ENCODE measurements around the gene SPEF2.
A peak's percentile ranks its signal among the peaks of the same experiment; 100 is the strongest.
"Not testable (repeated sequence)": the region's sequence is repeated elsewhere in the genome, so short reads cannot be mapped to it uniquely, and the experiment has no call there.

Gene SPEF2

DNA sequence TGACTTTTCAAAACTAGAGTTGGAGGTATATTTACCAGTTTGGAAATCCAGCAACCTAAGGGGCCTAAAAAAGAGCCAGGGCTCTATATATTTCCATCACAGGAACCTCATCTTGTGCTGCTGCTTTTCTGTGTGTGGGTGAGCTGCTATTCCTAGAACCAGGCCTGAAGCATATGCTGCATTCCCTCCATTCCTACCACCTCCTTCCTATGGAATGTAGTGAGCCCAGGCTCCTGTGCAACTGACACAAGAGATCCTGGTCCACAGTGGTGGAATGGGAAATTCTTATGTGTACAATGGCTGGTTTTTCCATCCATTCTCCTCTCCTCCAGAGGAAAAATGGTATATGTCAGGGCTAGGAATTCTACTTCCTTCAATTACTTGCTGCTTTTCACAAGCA is 39.1 kb downstream of the SPEF2 start:
- DNase-seq = no peak

DNA sequence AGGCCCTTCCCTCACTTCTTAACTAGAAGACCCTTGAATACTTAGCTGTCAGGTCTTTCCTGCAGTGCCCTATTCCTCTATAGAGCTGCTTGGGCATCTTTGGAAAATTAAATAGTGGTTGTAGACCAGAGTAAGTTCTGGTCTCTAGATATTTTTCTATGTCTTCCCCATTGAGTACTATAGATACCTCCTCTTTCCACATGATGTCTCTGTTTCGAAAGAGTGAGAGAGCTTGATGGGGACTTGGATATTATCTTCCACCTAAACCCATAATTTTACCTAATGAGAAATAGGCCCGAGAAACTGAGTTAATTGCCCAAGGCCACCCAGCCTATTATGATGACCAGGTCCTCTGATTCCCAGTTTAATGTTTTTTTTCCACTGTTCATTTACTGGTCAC is 40.2 kb downstream of the SPEF2 start:
- no peak for DNase-seq

DNA sequence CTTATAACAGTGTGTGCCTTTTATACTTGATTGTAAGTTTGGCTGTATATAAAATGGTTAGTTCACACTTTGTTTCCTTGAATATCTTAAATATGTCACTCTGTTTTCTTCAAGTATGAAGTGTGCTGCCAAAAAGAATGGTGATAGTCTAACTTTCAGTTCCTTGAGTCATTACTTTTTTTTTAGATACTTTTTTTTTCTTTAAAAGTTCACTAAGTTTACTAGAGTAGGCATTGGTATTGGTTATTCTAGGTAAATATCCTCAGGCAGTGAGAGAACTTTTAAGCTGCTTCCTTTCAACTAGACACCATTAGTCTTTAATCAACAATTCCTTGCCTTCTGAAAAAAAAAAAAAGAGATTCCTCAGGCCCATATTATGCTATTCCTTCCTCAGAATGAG is 41.9 kb downstream of the SPEF2 start:
- no peak for DNase-seq

DNA sequence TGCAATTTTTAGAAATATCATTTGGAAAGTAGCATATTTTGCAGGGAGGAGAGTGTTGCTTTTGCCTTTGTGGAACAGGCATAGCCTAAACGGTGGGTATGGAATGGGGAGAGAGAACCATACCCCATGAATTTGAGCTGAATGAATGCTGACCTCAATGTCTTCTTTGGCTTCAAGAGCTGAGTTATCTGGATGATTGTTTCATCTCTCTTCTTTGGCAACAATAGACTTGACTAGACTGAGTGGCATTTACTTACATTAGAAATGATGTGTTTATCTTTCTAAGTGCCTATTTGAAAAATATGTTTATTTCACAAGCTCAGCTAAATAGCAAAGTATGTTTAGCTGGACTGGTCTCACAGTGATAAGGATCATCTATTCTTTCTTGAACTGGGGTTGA is 42.8 kb downstream of the SPEF2 start:
- DNase-seq = no peak

DNA sequence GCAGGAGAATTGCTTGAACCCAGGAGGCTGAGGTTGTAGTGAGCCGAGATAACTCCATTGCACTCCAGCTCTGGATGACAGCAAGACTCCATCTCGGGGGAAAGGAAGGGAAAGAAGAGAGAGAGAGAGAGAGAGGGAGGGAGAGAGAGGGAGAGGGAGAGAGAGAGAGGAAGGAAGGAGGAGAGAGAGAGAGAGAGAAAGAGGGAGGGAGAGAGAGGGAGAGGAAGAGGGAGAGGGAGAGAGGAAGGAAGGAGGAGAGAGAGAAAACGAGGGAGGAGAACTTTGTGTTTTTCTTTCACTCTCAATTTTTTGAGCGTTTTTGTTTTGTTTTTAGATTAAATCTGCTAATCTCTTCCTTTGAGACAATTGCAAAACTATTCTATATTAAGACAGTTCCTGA is 46.9 kb downstream of the SPEF2 start:
- no peak for DNase-seq

DNA sequence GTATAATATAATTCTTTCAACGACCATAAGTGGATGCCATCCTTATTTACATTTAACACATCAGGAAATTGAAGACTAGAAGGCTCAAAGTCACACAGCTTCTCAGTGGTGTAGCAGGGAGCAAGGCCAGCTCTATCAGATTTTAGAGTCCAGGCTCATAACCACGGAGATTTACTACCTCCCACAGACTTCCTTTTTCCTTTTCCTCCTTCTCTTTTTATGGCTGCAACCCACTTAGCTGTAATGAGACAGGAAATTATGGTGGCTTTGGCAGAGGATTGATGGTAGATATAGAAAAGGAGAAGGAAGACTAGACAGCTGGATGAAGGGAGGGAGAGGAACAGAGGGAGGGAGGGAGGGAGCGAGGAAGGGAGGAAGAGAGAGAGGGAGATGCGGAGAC is 47.4 kb downstream of the SPEF2 start:
- no peak for DNase-seq

DNA sequence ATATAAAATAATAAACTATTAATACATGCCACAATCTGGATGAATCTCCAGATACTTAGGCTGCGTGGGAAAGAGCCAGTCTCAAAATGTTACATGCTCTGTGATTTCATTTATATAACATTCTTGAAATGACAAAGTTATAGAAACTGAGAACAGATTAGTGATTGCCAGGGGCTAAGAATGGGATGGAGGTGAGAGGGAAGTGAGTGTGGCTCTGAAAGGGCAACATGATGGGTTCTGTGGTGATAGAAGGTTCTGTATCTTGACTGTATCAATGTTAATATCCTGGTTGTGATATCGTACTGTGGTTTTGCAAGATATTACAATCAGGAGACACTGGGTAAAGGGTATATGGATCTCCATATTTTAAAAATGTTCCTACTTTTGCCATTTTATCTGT is 50.7 kb downstream of the SPEF2 start:
- DNase-seq = no peak

DNA sequence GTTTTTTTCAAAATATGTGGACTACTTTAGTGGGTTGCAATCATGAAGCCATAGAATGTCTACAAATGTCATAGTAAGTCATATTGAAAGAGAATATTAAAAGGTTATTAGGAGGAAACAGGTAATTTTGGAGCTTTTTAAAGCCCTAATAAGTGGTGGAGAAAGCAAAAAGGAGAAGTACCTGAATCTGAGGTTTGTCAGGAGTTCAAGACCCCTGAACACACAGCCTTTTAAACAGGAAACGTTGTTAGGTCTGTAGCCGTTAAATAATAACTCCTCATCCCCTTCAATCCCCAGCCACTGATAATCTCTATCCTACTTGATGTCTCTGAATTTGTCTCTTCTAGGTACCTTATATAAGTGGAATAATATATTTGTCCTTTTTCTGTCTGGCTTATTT is 51.1 kb downstream of the SPEF2 start:
- DNase-seq = no peak

DNA sequence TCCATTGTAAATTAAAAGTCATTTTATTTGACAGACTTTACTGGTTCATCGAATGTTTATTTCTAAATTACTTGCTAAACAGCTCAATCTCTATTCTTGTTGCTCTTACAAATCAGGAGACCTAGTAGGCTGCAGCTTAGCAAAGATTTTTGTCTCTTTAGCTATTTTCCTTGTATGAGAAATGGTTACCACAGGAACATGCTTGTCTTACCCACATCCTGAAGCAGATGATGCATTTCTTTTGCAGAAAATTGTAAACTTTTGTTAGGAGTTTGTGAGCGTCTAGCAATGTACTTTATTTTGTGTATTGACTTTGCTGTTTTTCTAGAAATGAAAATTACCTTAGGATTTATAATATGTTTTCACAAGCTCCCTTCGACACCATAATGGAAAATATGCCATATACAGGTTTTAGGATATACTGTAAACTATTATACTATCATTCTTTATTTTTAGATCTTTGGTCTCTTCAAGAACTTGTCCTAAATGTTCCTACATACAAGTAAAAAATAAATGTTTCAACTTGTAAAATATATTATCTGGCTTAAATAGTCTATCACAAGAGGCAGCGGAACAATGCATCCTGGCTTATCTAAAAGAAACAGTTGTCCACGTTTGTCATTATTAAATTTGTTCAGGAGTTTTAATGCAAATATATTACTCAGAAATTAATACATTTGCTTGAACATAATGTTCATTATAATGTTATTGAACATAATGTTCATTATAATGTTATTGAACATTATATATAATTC is 54.1 kb downstream of the SPEF2 start:
- no peak for DNase-seq

DNA sequence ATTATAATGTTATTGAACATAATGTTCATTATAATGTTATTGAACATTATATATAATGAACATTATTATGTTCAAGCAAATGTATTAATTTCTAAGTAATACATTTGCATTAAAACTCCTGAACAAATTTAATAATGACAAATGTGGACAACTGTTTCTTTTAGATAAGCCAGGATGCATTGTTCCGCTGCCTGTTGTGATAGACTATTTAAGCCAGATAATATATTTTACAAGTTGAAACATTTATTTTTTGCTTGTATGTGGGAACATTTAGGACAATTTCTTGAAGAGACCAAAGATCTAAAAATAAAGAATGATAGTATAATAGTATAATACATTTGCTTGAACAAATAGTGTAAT is 54.6 kb downstream of the SPEF2 start:
- DNase-seq = not testable (repeated sequence)

DNA sequence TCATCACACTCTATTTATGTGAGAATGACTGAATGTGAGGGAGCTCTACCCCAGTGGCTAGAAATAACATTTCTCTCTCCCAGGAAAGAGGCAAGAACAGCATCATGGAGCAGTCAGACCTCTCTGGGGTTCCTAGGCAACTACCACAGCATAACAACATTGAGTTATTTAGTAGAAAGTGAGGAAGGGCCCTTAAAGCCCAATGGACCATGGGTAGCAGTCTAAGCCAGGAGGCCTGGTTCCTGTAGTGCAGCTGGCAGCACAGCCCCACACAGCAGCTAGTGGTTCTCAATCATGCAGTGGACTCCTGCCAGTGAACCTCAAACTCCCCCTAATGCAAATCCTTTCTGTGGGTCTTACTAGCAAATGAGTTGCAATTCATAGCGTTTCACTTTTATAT is 55.3 kb downstream of the SPEF2 start:
- peak; percentile 24 for DNase-seq

DNA sequence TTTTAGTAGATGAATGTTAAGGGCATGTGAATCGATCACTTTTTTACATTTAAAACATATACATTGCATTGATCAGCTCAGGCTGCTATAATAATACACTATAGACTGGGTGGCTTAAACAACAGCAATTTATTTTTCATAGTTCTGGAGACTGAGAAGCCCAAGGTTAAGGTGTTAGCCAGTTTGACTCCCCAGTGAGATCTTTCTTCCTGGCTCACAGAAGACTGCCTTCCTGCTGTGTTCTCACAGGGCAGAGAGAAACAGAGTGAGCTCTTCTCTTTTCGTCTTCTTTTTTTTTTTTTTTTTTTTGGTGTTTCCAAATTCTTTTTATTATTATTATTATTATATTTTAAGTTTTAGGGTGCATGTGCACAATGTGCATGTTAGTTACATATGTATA is 56.4 kb downstream of the SPEF2 start:
- no peak for DNase-seq

DNA sequence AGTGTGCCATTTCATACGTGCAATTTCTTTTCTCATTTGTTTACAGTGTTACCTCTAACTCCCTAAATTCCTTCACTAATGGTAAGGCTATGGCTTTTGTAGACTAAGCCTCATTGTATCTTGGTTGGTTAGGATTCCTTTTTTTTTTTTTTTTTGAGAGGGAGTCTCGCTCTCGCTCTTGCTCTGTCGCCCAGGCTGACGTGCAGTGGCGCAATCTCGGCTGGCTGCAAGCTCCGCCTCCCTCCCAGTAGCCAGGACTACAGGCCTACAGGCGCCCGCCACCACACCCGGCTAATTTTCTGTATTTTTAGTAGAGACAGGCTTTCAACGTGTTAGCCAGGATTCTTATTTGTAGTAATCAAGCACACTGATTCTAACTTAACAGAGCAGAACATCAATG is 57.7 kb downstream of the SPEF2 start:
- DNase-seq = no peak

DNA sequence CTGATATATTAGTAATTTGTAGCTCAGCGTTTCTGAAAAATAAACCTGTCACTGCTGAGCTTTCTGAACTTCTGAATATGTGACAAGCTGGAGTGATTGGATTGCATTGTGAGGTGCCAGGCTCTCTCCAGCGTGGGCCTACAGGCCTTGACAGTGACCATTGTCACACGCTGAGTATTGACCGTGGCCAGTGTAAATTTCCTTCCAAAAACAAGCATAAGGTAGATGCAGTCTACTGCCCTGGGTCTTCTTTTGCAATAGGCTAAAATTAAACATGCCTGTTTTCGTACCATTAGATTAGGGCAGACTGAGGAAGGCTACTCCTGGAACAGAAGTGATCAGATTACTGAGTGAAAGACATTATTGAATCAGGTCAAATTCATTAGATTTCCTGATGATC is 60.2 kb downstream of the SPEF2 start:
- DNase-seq = no peak

DNA sequence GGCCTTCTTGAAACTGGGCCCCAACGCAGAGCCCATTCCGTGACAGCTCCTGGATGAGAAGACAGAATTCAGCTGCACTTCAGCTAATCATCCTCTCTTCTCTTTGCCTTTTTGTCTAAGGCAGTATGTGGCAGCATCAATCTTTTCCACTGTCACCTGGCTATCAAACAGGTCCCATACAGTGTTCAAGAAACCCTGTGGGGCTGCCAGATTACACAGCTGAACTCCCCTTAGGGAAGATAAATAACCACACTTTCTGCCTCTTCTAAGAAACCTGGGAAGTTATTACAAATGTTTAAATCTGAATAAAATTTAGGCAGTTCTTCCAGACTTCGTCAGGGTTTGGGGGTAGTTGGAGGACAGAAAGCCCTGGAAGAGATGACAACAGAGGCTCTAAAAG is 61.0 kb downstream of the SPEF2 start:
- DNase-seq = no peak

DNA sequence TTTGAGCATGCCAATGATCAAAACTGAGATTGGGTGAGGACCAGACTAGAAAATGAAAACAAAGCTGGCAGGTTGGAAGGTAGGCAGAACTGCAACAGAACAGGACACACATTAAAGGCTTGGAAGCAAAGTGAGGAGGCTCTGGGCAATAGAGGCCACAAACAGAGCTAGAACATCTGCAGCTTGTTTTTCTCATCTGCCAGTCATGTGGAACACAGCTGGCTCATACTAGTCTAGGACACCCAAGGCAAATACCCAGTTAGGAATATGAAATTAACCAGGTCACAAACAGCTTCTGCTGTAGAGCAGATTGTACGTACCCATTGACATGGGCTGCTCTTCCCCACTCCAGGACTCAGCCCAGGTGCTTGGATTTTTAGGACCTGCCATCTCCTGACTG is 61.7 kb downstream of the SPEF2 start:
- no peak for DNase-seq

DNA sequence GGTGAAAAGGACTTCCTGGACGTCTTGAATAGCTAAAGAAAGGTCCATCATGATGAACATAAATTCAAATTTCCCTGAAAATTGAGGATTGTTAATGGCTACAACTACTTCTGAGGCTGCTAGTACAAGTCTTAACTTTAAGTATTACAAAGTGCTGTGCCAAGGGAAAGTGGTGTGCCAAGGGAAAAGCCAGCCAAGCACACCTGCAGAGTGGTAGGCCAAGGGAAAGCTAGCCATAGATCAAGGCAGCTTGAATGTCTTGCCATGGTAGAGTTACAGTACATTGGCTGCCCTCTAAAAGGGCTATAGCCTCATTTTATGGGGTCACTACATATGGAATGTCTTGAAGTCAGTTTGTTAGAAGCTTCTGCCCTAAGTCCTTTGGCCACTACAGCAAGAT is 64.2 kb downstream of the SPEF2 start:
- no peak for DNase-seq

DNA sequence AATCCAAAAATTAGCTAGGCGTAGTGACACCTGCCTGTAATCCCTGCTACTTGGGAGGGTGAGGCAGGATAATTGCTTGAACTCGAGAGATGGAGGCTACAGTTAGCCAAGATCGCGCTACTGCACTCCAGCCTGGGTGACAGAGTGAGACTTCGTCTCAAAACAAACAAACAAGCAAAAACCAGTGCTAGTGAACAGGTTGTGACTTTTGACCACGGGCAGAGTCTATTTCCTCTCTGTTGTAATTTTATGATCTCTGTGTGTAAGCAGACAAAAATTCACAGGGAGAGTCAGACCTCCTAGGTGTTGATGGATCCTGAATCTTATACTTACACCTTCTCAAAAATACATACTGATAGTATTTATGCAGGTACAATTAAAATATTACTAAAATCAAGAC is 65.8 kb downstream of the SPEF2 start:
- no peak for DNase-seq

DNA sequence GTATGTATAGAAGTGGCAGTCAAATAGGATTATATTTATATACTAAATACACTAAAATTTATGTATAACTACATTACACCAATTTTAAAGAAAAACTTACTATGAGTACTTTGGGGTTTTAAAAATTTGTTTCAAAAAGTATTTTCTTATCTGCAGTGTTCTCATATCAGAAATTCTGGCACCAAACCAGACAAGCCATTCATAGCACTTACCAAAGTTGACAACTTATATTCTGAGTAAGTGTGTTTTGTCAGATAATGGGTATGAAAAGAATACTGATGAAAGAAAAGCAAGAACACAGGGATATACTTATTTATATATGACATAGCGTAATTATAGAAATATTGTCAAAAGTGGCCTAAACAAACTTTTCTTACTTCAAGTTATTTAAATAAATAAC is 67.5 kb downstream of the SPEF2 start:
- DNase-seq = no peak

DNA sequence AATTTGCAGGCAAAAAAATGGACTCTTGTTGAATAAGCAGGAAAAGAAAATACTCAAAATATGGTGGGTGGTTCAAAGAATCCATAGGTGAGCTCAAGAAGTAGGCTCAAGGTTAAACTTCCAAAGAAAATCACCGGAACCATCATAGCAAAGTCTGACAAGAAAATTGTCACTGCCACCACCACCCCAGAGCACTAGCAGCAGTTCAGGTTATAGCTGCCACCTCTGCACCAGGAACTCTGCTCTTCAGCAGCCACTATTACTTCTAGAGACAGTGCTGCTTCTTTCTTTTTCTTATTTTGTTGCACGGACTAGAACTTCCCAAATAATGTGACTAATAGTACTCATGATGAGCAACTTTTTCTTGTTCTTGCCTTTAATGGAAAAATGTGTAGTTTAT is 70.3 kb downstream of the SPEF2 start:
- no peak for DNase-seq

DNA sequence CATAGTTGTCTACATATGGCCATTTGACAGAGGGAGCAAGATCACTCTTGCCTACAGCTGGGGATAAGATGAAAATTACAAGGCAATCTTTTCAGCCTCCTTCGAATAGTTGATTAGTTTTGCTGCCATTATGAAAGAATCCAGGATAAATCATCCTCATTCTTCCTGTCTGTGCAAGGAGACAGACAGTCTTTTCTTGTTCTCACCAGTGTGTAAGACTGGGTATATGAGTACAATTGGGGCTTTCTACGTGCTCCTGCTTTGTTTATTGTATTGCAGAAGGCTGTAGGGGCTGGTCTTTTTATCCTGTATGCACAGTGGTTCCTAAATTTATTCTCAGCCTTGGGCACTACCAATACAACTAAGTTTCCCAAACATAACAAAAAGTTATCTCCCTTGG is 76.8 kb downstream of the SPEF2 start:
- DNase-seq = no peak

DNA sequence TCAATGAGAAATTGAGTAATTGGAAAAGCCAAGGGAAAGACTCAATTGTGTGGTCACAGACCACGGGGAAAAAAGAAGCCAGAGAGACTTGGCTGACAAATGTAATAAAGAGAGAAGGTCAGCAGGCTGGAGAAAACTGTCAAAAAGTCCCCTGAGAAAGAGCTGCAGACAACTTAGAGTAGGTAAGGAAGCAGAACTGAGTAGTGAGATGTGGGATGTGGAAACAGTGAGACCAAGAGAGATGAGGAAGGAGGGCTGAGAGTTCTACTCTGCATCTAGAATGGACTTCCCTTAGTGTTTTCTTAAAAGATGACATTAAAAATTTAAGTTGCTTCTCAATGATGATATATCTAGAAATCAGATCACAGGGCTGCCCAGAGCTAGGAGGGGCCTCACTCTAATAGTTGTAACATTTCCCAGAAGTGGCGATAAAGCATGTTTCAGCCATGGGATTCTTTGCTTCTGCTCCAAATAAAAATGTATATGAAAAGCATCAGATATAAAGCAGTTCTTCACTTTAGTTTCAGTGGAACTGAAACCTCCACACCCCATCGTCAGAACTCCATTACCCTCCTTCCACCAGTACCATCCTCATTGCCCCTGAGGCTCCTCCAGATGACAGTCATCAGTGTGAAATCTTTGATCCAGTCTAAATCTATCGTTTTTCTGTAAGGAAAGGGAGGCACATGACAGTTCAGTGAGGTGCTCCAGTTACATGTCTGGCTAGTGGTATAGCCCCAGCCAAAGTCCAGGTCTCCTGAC is 80.6 kb downstream of the SPEF2 start:
- DNase-seq = no peak

DNA sequence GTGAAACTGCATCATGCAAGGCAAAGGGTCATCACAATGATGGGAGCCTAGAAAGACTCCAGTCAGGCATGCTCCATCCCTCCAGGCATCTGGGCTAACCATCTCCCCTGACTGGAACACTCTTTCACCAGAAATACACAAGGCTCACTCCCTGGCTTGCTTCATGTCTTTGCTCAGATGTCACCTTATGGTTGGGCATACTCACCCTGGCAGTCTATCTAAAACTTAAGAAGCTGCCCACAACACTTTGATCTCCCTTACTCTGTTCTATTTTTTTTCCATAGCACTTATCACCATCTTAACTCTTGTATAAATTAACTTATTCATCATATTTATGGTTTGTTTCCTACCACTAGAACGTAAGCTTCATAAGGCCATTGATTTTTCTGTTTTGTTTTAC is 90.0 kb downstream of the SPEF2 start:
- DNase-seq = no peak

DNA sequence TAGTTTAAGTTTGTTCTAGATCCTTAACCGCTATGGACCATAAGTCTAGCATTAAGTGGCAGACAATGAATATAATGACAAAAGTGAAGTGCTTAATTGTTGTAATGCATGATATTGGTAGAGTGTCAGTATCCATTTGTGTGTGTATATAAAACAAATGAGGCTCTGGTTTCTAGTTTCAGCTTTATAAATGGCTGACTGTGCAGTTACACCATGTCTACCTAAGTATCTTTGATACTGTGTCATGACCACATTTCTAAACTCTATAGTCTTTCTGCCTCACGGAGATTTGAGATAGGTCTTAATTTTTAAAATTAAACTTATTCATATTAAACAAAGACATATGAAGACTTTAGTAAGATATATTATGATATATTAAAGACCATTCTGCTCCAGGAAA is 92.0 kb downstream of the SPEF2 start:
- no peak for DNase-seq

DNA sequence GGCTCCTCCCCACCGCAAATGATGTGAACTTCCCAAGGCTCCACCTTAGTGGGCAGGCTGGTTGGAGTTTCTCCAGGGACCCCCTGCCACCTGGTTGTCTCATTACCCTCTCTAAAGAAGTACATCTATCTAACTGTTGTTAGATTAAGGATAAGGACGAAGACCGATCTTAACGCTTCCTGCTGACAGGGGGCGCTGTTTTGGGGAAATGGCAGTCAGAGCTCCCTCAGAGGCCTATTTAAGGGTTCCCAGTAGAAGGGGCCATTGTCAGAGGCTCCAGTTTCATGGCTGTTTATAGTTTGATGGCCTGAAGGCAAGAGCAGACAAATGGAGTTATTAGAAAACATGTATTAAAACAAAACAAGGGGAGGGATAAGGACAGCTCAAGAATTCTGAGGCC is 100.1 kb downstream of the SPEF2 start:
- no peak for DNase-seq
